Measurements from ENCODE around the gene PARD3.

DNA sequence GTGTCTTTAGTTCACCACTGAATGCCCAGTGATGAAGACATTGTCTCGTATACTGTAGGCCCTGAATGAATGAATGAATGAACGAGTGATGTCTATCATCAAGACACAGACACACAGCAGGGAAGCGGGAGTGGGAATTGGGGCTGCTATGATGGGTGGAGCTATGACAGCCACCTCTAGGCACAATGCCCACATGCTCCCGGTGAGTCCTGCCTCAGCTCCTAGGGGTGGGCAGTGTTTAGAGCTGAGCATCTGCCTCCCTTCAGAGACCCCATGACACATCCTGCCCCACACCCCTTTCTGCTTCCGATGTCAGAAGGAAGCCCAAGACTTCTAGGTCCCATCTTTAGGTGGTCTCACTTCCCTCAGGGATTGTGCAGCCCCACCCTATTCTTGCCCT is 714.1 kb downstream of the PARD3 start:
- TF ChIP-seq, protein P1, sequence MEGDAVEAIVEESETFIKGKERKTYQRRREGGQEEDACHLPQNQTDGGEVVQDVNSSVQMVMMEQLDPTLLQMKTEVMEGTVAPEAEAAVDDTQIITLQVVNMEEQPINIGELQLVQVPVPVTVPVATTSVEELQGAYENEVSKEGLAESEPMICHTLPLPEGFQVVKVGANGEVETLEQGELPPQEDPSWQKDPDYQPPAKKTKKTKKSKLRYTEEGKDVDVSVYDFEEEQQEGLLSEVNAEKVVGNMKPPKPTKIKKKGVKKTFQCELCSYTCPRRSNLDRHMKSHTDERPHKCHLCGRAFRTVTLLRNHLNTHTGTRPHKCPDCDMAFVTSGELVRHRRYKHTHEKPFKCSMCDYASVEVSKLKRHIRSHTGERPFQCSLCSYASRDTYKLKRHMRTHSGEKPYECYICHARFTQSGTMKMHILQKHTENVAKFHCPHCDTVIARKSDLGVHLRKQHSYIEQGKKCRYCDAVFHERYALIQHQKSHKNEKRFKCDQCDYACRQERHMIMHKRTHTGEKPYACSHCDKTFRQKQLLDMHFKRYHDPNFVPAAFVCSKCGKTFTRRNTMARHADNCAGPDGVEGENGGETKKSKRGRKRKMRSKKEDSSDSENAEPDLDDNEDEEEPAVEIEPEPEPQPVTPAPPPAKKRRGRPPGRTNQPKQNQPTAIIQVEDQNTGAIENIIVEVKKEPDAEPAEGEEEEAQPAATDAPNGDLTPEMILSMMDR (IDR thresholded peaks at IDR 0.05; ENCODE audit: borderline replicate concordance, extremely low read depth, low read length, poor library complexity, severe bottlenecking), result no peak
- no peak for TF ChIP-seq EZH2 (IDR thresholded peaks at IDR 0.05; ENCODE audit: borderline replicate concordance, low read depth, low read length, severe bottlenecking)
